ENCODE measurements around the gene MPPED2. TPM values are rescaled to one million over a fixed set of nuclear protein-coding genes. Genes with fewer than 3 reads are reported as not detected.

MPPED2 gene
- polyA plus RNA-seq, 6 donors from 2014 or later = 0.47 to 3.1 (median 2.5) TPM

- H3K36me3 Mint-ChIP-seq = no peaks in the 10 kb centered on the region
- H3K4me3 Mint-ChIP-seq = no peak overlapping the region
- DNase-seq (no peak), ATAC-seq (ENCODE audit: low read depth in 2 of 2) (no peak)
- H3K27ac Mint-ChIP-seq = no peak overlapping the region
- H3K4me1 Mint-ChIP-seq = no peaks in the 10 kb centered on the region
- no peaks in the 10 kb centered on the region for H3K27me3 Mint-ChIP-seq
- H3K9me3 Mint-ChIP-seq = no peaks in the 10 kb centered on the region
Measured at GRCh38 chr11:30440510-30440909, 145.6 kb downstream of the MPPED2 start.

- H3K27ac Mint-ChIP-seq = no peak overlapping the region
- H3K4me1 Mint-ChIP-seq = no peaks in the 10 kb centered on the region
- H3K4me3 Mint-ChIP-seq = no peak overlapping the region
- ATAC-seq (ENCODE audit: low read depth in 2 of 2) (no peak), DNase-seq (no peak)
- no peaks in the 10 kb centered on the region for H3K36me3 Mint-ChIP-seq
- no peaks in the 10 kb centered on the region for H3K27me3 Mint-ChIP-seq
- H3K9me3 Mint-ChIP-seq = peaks cover 0 to 2% (median 0%) of the 10 kb centered on the region in 7 donors
Measured at GRCh38 chr11:30436801-30437200, 149.4 kb downstream of the MPPED2 start.

- peaks cover 0 to 2% (median 0%) of the 10 kb centered on the region in 7 donors for H3K9me3 Mint-ChIP-seq
- H3K4me3 Mint-ChIP-seq = no peak overlapping the region
- no peaks in the 10 kb centered on the region for H3K4me1 Mint-ChIP-seq
- ATAC-seq (ENCODE audit: low read depth in 2 of 2) (no peak), DNase-seq (no peak)
- no peaks in the 10 kb centered on the region for H3K27me3 Mint-ChIP-seq
- no peaks in the 10 kb centered on the region for H3K36me3 Mint-ChIP-seq
- no peak overlapping the region for H3K27ac Mint-ChIP-seq
Measured at GRCh38 chr11:30435488-30435887, 150.7 kb downstream of the MPPED2 start.

- Mint-ChIP-seq H3K27ac (no peak overlapping the region), H3K9me3 (peaks cover 0 to 2% (median 0%) of the 10 kb centered on the region in 7 donors), H3K4me3 (no peak overlapping the region), H3K27me3 (no peaks in the 10 kb centered on the region), H3K36me3 (no peaks in the 10 kb centered on the region), H3K4me1 (no peaks in the 10 kb centered on the region)
- no peak for ATAC-seq (ENCODE audit: low read depth in 2 of 2)
- DNase-seq = no peak
Measured at GRCh38 chr11:30434901-30435300, 151.3 kb downstream of the MPPED2 start.

- H3K9me3 Mint-ChIP-seq = peaks cover 0 to 2% (median 0%) of the 10 kb centered on the region in 7 donors
- no peaks in the 10 kb centered on the region for H3K4me1 Mint-ChIP-seq
- H3K36me3 Mint-ChIP-seq = no peaks in the 10 kb centered on the region
- DNase-seq (no peak), ATAC-seq (ENCODE audit: low read depth in 2 of 2) (no peak)
- no peaks in the 10 kb centered on the region for H3K27me3 Mint-ChIP-seq
- no peak overlapping the region for H3K27ac Mint-ChIP-seq
- no peak overlapping the region for H3K4me3 Mint-ChIP-seq
Measured at GRCh38 chr11:30433831-30434230, 152.3 kb downstream of the MPPED2 start.

- Mint-ChIP-seq H3K4me3 (no peak overlapping the region), H3K27me3 (no peaks in the 10 kb centered on the region), H3K4me1 (no peaks in the 10 kb centered on the region), H3K36me3 (no peaks in the 10 kb centered on the region), H3K9me3 (peaks cover 0 to 2% (median 0%) of the 10 kb centered on the region in 7 donors), H3K27ac (no peak overlapping the region)
- DNase-seq (no peak), ATAC-seq (ENCODE audit: low read depth in 2 of 2) (no peak)
Measured at GRCh38 chr11:30432716-30433115, 153.4 kb downstream of the MPPED2 start.

GRCh38 chr11:30432178-30432577 lies 154.0 kb downstream of the MPPED2 start:
- DNase-seq = no peak
- Mint-ChIP-seq H3K36me3 (no peaks in the 10 kb centered on the region), H3K27me3 (no peaks in the 10 kb centered on the region), H3K4me1 (no peaks in the 10 kb centered on the region), H3K4me3 (no peak overlapping the region), H3K9me3 (peaks cover 0 to 2% (median 0%) of the 10 kb centered on the region in 7 donors), H3K27ac (no peak overlapping the region)
- no peak for ATAC-seq (ENCODE audit: low read depth in 2 of 2)

GRCh38 chr11:30431127-30431814 lies 154.9 kb downstream of the MPPED2 start:
- no peaks in the 10 kb centered on the region for H3K36me3 Mint-ChIP-seq
- H3K27me3 Mint-ChIP-seq = no peaks in the 10 kb centered on the region
- no peak for DNase-seq
- H3K4me3 Mint-ChIP-seq = no peak overlapping the region
- H3K27ac Mint-ChIP-seq = peak overlapping the region in 1 of 6 donors; percentile 21
- H3K9me3 Mint-ChIP-seq = peaks cover 0 to 2% (median 0%) of the 10 kb centered on the region in 7 donors
- H3K4me1 Mint-ChIP-seq = no peaks in the 10 kb centered on the region
- no peak for ATAC-seq (ENCODE audit: low read depth in 2 of 2)

- H3K36me3 Mint-ChIP-seq = no peaks in the 10 kb centered on the region
- H3K9me3 Mint-ChIP-seq = peaks cover 0 to 2% (median 0%) of the 10 kb centered on the region in 7 donors
- no peak overlapping the region for H3K27ac Mint-ChIP-seq
- no peaks in the 10 kb centered on the region for H3K27me3 Mint-ChIP-seq
- ATAC-seq (ENCODE audit: low read depth in 2 of 2) (no peak), DNase-seq (no peak)
- H3K4me1 Mint-ChIP-seq = no peaks in the 10 kb centered on the region
- no peak overlapping the region for H3K4me3 Mint-ChIP-seq
Measured at GRCh38 chr11:30429550-30429949, 156.6 kb downstream of the MPPED2 start.

GRCh38 chr11:30426781-30427180 lies 159.4 kb downstream of the MPPED2 start:
- ATAC-seq (ENCODE audit: low read depth in 2 of 2) (no peak), DNase-seq (no peak)
- H3K36me3 Mint-ChIP-seq = no peaks in the 10 kb centered on the region
- no peaks in the 10 kb centered on the region for H3K4me1 Mint-ChIP-seq
- no peaks in the 10 kb centered on the region for H3K27me3 Mint-ChIP-seq
- no peaks in the 10 kb centered on the region for H3K9me3 Mint-ChIP-seq
- H3K4me3 Mint-ChIP-seq = no peak overlapping the region
- no peak overlapping the region for H3K27ac Mint-ChIP-seq

- H3K4me3 Mint-ChIP-seq = no peak overlapping the region
- H3K4me1 Mint-ChIP-seq = no peaks in the 10 kb centered on the region
- DNase-seq = no peak
- H3K27ac Mint-ChIP-seq = no peak overlapping the region
- H3K27me3 Mint-ChIP-seq = no peaks in the 10 kb centered on the region
- no peaks in the 10 kb centered on the region for H3K36me3 Mint-ChIP-seq
- H3K9me3 Mint-ChIP-seq = no peaks in the 10 kb centered on the region
- ATAC-seq (ENCODE audit: low read depth in 2 of 2) = no peak
Measured at GRCh38 chr11:30424844-30425243, 161.3 kb downstream of the MPPED2 start.

GRCh38 chr11:30424321-30424720 lies 161.8 kb downstream of the MPPED2 start:
- Mint-ChIP-seq H3K27me3 (no peaks in the 10 kb centered on the region), H3K27ac (peak overlapping the region in 1 of 6 donors; percentile 82), H3K4me3 (no peak overlapping the region), H3K36me3 (no peaks in the 10 kb centered on the region), H3K9me3 (no peaks in the 10 kb centered on the region), H3K4me1 (no peaks in the 10 kb centered on the region)
- DNase-seq = no peak
- no peak for ATAC-seq (ENCODE audit: low read depth in 2 of 2)

- Mint-ChIP-seq H3K36me3 (no peaks in the 10 kb centered on the region), H3K27me3 (no peaks in the 10 kb centered on the region), H3K9me3 (no peaks in the 10 kb centered on the region), H3K27ac (no peak overlapping the region), H3K4me3 (no peak overlapping the region), H3K4me1 (no peaks in the 10 kb centered on the region)
- ATAC-seq (ENCODE audit: low read depth in 2 of 2) = no peak
- DNase-seq = no peak
Measured at GRCh38 chr11:30423886-30424285, 162.3 kb downstream of the MPPED2 start.

GRCh38 chr11:30423279-30423648 lies 162.9 kb downstream of the MPPED2 start:
- H3K4me3 Mint-ChIP-seq = no peak overlapping the region
- ATAC-seq (ENCODE audit: low read depth in 2 of 2) (no peak), DNase-seq (no peak)
- H3K27ac Mint-ChIP-seq = no peak overlapping the region
- no peaks in the 10 kb centered on the region for H3K27me3 Mint-ChIP-seq
- no peaks in the 10 kb centered on the region for H3K4me1 Mint-ChIP-seq
- H3K9me3 Mint-ChIP-seq = no peaks in the 10 kb centered on the region
- H3K36me3 Mint-ChIP-seq = no peaks in the 10 kb centered on the region

Data from naive B cell (primary cell).